H1 (cell line): Measurements from ENCODE around the gene INPP5A. TPM values are rescaled to one million over a fixed set of nuclear protein-coding genes. Genes with fewer than 3 reads are reported as not detected.

ENCODE experiments used
- ASH2L ChIP-seq: fragments of 200-600, 300-600 bp; sonication (generic); IDR thresholded peaks from one replicate; pipeline ENCODE4 v1.7.1; 2017; ENCODE audit warnings: low read length
- BACH1 ChIP-seq: IDR thresholded peaks from 2 replicates; pipeline ENCODE4 v1.6.1; 2012; ENCODE audit warnings: low read length, improper control_type of control experiment
- BCL11A ChIP-seq, 2 experiments: IDR thresholded peaks; one replicate each; pipeline ENCODE4 v1.6.1; 2011; ENCODE audit warnings: low read depth in 2 of 2, low read length in 2 of 2, mild to moderate bottlenecking in 2 of 2
- CTBP2 ChIP-seq: IDR thresholded peaks from 2 replicates; pipeline ENCODE4 v1.7.0; 2011; ENCODE audit warnings: borderline replicate concordance, mild to moderate bottlenecking, moderate library complexity, mixed read lengths, low read length; ENCODE audit not compliant: insufficient read depth, insufficient read length
- CTCF ChIP-seq, 3 experiments: IDR thresholded peaks; 1 replicate in 2 of 3; 2 replicates in 1 of 3; pipeline versions ENCODE4 v1.5.1 to v1.6.1; 2011; ENCODE audit warnings: low read length in 3 of 3, mild to moderate bottlenecking in 3 of 3, inconsistent platforms in 2 of 3, low read depth in 1 of 3, moderate library complexity in 1 of 3; ENCODE audit not compliant: insufficient read depth in 1 of 3; ENCODE audit errors: control extremely low read depth in 1 of 3
- EZH2 ChIP-seq: fragments of 200-600 bp; sonication (generic); IDR thresholded peaks from 2 replicates; pipeline ENCODE4 v1.7.1; 2012; ENCODE audit warnings: low read depth, mild to moderate bottlenecking, moderate library complexity, low read length, inconsistent platforms; ENCODE audit not compliant: severe bottlenecking
- KDM4A ChIP-seq: IDR thresholded peaks from one replicate; pipeline ENCODE4 v1.7.1; 2012; ENCODE audit warnings: low read depth, mild to moderate bottlenecking, moderate library complexity, low read length, inconsistent platforms; ENCODE audit not compliant: severe bottlenecking
- TEAD4 ChIP-seq: IDR thresholded peaks from 2 replicates; pipeline ENCODE4 v1.6.1; 2012; ENCODE audit warnings: low read depth, low read length, inconsistent platforms, mixed read lengths
- YY1 ChIP-seq: IDR thresholded peaks from 2 replicates; pipeline ENCODE4 v1.6.1; 2011; ENCODE audit warnings: low read depth, mild to moderate bottlenecking, low read length
- polyA plus RNA-seq, 7 experiments: library from polyadenylated mRNA; depleted of rRNA in 3 of 7; stranded (reverse) in 5 of 7; unstranded in 2 of 7; fragments of >200 nt in 5 of 7; fragments of 200-250 nt in 2 of 7; gene quantifications; 1 replicate in 5 of 7; 2 replicates in 1 of 7; 4 replicates in 1 of 7; pipeline versions ENCODE4 v1.2.1 to v1.2.3, GENCODE V29; 2011 to 2013; ENCODE audit warnings: missing spikeins in 2 of 7, mixed read lengths in 2 of 7
- total RNA-seq: library from RNA; stranded (reverse); fragmentation: NEBNext Ultra II Directional; extraction: Animal tissue kit (Norgen Biotek cat#: 25700); gene quantifications from 2 replicates; pipeline ENCODE4 v1.2.1, GENCODE V29; 2021

INPP5A gene
- total and polyA plus RNA-seq, 2 of the 8 experiments (the other 6 are each of a cell fraction or from before 2014, with no cell fraction given), result 19.7 to 27.5 TPM

- no peak for TF ChIP-seq KDM4A
- no peak for TF ChIP-seq CTCF (IDR thresholded peaks at IDR 0.05; ENCODE audit: control extremely low read depth in 1 of 3, insufficient read depth in 1 of 3, low read depth in 1 of 3, low read length in 3 of 3)
- no peak for TF ChIP-seq ASH2L
- no peak for TF ChIP-seq BCL11A (IDR thresholded peaks at IDR 0.05; ENCODE audit: low read depth in 2 of 2, low read length in 2 of 2)
- no peak for TF ChIP-seq CTBP2
- TF ChIP-seq BACH1, result no peak
- no peak for TF ChIP-seq EZH2
- TF ChIP-seq TEAD4, result no peak
- TF ChIP-seq YY1, result no peak
Measured at GRCh38 chr10:132810807-132811700, 273.5 kb downstream of the INPP5A start (continued).
